Mucosa of stomach (tissue), 1 donor: Measurements from ENCODE around the gene CRTC1.
"Not testable (repeated sequence)": the region's sequence is repeated elsewhere in the genome, so short reads cannot be mapped to it uniquely, and the experiment has no call there.

Experiments
- H3K27me3 ChIP-seq: one replicate; pipeline ENCODE4 v1.7.0; 2013; ENCODE audit warnings: mild to moderate bottlenecking, low read length; ENCODE audit not compliant: control insufficient read depth, insufficient read depth
- H3K36me3 ChIP-seq: one replicate; pipeline ENCODE4 v1.7.0; 2013; ENCODE audit warnings: low read length; ENCODE audit not compliant: control insufficient read depth, insufficient read depth
- H3K4me1 ChIP-seq: one replicate; pipeline ENCODE4 v1.7.0; 2013; ENCODE audit warnings: mild to moderate bottlenecking, low read length; ENCODE audit not compliant: control insufficient read depth, insufficient read depth
- H3K4me3 ChIP-seq: one replicate; pipeline ENCODE4 v1.7.0; 2013; ENCODE audit warnings: low read length
- H3K9ac ChIP-seq: one replicate; pipeline ENCODE4 v1.7.0; 2013; ENCODE audit warnings: mild to moderate bottlenecking, low read length, moderate library complexity
- H3K9me3 ChIP-seq: one replicate; pipeline ENCODE4 v1.7.0; 2013; ENCODE audit warnings: mild to moderate bottlenecking, low read length, moderate library complexity; ENCODE audit not compliant: control insufficient read depth
- donor health status: Pancreatic carcinoma.

Gene CRTC1

DNA sequence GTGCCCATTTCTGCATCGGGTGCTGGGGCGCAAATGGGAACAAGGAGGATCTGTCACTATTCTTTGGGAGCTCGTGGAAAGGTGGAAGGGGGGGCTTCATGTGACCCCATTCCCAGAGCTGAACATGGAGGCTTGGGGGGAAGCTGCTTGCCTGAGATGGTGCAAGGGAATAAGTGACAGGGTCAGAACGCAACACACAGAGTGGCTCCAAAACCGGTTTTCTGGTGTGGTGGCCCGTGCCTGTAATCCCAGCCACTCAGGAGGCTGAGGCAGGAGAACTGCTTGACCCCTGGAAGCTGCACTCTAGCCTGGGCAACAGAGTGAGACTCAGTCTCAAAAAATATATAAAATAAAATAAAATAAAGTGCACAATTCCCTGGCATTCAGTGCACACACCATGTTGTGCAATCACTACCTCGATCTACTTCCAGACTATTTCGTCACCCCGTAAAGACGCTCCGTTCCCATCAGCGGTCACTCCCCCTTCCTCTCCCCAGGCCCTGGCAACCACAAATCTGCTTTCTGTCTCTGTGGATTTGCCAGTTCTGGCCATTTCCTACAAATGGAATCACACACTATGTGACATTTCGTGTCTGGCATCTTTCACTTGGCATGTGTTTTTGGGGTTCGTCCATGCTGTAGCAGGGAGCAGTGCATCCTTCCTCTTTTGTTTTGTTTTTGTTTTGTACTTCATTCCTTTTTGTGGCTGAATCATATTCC lies 125.8 kb downstream of the CRTC1 start:
- no peak overlapping the region for H3K9ac ChIP-seq
- no peaks in the 10 kb centered on the region for H3K4me1 ChIP-seq
- no peaks in the 10 kb centered on the region for H3K36me3 ChIP-seq
- no peaks in the 10 kb centered on the region for H3K27me3 ChIP-seq
- no peaks in the 10 kb centered on the region for H3K9me3 ChIP-seq
- H3K4me3 ChIP-seq, result no peak overlapping the region

DNA sequence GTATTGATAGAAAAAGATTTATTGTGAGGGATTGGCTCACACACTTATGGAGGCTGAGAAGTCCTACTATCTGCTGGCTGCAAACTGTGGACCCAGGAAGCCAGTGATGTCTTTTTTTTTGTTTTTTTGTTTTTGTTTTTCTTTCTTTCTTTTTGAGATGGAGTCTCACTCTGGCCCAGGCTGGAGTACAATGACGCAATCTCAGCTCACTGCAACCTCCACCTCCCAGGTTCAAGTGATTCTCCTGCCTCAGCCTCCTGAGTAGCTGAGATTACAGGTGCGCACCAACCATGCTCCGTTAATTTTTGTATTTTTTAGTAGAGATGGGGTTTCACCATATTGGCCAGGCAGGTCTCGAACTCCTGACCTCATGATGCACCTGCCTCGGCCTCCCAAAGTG lies 128.2 kb downstream of the CRTC1 start:
- H3K27me3 ChIP-seq, H3K4me1 ChIP-seq, H3K36me3 ChIP-seq, H3K4me3 ChIP-seq, H3K9ac ChIP-seq, H3K9me3 ChIP-seq: not testable (repeated sequence)

DNA sequence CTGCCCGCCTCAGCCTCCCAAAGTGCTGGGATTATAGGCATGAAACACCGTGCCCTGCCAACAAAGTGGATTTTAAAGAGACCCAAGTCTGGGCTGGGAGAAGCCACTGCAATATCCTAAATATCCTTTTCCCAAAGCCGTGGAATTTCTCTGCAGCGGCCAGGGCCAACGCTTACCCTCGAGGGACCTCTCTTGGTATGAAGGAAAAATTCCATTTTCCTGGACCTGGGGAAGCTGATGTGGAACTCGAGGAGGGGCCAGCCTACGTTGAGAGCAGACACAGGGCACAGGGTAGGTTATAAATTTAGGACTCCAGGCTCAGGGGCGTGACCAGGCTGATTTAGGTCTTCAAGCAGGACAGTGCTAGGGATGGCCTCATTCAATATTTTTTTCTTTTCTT lies 130.6 kb downstream of the CRTC1 start:
- Histone ChIP-seq H3K36me3 (no peaks in the 10 kb centered on the region), H3K9ac (no peak overlapping the region), H3K27me3 (no peaks in the 10 kb centered on the region), H3K4me1 (no peaks in the 10 kb centered on the region), H3K4me3 (no peak overlapping the region), H3K9me3 (no peaks in the 10 kb centered on the region)

DNA sequence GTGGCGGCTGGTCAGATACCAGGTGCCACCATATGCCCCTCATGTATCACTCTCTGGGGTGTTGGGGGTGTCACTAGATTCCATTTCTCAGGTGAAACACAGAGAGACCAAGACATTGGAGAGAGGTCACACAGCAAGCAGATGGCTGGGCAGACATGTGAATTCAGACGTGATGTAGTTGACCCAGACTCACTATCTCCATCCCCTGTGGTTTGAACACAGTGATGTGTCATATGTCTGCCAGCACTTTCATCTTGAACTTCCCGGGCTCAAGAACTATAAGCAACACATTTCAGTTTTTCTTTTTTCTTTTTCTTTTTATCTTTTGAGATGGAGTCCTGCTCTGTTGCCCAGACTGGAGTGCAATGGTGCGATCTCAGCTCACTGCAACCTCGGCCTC lies 132.2 kb downstream of the CRTC1 start:
- Histone ChIP-seq H3K9me3 (no peaks in the 10 kb centered on the region), H3K4me3 (no peak overlapping the region), H3K4me1 (no peaks in the 10 kb centered on the region), H3K27me3 (no peaks in the 10 kb centered on the region), H3K9ac (no peak overlapping the region), H3K36me3 (no peaks in the 10 kb centered on the region)

DNA sequence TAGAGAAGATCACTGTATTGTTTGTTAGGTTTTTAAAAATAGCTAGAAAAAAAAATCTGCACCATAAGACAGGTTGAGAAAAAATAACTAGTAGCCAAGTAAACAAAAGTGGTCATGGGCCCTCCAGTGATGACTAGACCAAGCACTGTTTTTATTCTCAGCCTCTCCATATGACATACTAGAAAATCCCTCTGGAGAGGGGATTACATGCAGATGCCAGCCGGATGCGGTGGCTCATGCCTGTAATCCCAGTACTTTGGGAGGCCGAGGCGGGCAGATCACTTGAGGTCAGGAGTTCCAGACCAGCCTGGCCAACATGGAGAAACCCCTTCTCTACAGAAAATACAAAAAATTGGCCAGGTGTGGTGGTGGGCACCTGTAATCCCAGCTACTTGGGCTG lies 133.2 kb downstream of the CRTC1 start:
- H3K4me3 ChIP-seq, H3K9me3 ChIP-seq, H3K9ac ChIP-seq, H3K27me3 ChIP-seq, H3K4me1 ChIP-seq, H3K36me3 ChIP-seq: not testable (repeated sequence)

DNA sequence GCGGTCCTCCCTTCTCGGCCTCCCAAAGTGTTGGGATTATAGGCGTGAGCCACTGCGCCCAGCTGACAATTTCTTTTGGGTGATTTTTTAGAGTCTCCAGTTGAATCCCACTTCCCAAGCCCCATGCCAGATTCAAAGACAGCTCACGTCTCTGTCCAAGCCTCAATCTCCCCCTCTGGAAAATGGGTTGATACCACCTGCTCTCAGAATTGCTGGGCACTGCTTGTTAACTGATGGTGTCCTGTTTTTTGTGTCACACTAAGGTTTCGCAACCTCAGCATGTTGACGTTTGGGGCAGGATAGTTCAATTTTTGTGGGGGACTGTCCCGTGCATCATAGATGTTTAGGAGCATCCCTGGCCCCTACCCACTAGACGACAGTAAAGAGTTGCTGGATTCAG lies 134.1 kb downstream of the CRTC1 start:
- Histone ChIP-seq H3K9me3 (no peaks in the 10 kb centered on the region), H3K4me1 (no peaks in the 10 kb centered on the region), H3K36me3 (no peaks in the 10 kb centered on the region), H3K9ac (no peak overlapping the region), H3K4me3 (no peak overlapping the region), H3K27me3 (no peaks in the 10 kb centered on the region)

DNA sequence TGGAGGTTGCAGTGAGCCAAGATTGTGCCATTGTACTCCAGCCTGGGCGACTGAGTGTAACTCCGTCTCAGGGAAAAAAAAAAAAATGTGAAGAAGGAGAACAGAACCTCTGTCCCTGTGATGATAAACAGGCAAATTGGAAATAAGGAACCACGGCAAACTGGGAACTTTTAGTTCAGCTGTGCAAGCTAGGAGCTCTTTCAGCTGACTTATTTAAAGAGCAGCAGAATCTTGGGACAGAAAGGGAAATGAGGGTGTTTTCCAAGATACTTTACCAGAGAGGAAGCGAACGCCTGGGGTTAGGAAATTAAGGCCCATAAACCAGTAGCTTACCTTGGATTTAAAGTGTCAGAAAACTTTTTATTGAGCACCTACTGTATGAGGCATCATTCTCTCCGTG lies 145.3 kb downstream of the CRTC1 start:
- no peaks in the 10 kb centered on the region for H3K36me3 ChIP-seq

DNA sequence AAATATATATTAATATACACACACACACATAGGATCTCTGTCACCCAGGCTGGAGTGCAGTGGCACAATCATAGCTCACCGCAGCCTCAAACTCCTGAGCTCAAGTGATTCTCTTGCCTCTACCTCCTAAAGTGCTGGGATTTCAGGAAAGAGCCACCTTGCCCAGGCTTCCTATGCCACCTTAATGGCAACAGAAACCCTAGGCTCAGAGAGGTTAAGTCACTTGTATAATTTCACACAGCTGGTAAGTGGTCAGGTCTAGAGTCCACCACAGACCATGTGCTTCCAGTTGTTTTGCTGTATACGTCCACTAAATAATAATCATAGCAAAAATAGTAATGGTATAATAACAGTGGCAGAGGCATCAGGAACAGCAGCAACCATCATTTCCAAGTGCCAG lies 147.0 kb downstream of the CRTC1 start:
- H3K36me3 ChIP-seq, result no peaks in the 10 kb centered on the region

More for the DNA sequence above, 145.3 kb downstream of the CRTC1 start:
- H3K27me3 ChIP-seq, result no peaks in the 10 kb centered on the region
- H3K4me1 ChIP-seq, result peaks cover under 1% of the 10 kb centered on the region
- H3K9ac ChIP-seq, result no peak overlapping the region
- no peak overlapping the region for H3K4me3 ChIP-seq
- H3K9me3 ChIP-seq, result peaks cover 6% of the 10 kb centered on the region

DNA sequence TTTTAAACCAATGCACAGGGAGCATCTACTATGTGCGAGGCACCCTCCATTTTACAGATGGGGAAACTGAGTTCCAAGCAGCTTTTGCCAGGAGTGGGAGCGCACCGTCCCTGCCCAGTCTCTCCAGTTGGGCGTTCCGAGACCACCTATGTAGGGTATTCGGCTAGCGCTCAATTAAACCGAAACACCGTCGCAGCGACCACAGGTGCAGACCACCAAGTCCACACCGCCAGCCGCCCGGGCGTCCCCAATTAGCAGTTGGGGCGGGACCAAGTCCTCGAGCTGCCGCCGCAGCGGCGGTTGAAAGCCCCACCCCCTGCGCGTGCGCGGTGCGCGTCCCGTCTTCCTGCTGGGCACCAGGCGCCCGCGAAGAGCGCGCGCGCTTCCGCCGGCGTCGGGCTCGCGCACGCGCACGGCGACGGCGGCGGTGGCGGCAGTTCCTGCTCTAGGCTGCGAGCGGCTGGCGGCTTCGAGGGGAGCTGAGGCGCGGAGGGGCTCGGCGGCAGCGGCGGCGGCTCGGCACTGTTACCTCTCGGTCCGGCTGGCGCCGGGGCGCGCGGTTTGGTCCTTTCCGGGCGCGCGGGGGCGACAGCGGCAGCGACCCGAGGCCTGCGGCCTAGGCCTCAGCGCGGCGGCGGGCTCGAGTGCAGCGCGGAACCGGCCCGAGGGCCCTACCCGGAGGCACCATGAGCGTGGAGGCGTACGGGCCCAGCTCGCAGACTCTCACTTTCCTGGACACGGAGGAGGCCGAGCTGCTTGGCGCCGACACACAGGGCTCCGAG lies 148.2 kb downstream of the CRTC1 start, which contains the start of gene UPF1:
Gene UPF1, plus strand, starts transcription at position 436 of the 782 bp plus-strand sequence. Its CDS starts 251 bp downstream, at position 687.
- Histone ChIP-seq H3K36me3 (no peaks in the 10 kb centered on the region), H3K27me3 (no peaks in the 10 kb centered on the region), H3K4me1 (peaks cover 24% of the 10 kb centered on the region), H3K9ac (peak within 1 kb of the TSS; percentile 88), H3K4me3 (peak within 1 kb of the TSS; percentile 84), H3K9me3 (peaks cover 6% of the 10 kb centered on the region)

More for the DNA sequence above, 147.0 kb downstream of the CRTC1 start:
- Histone ChIP-seq H3K4me3 (no peak overlapping the region), H3K9me3 (peaks cover 6% of the 10 kb centered on the region), H3K27me3 (no peaks in the 10 kb centered on the region), H3K9ac (no peak overlapping the region), H3K4me1 (peaks cover 17% of the 10 kb centered on the region)
